Esophagus muscularis mucosa (tissue), 4 donors: ENCODE measurements around the gene MUC5B. TPM values are rescaled to one million over a fixed set of nuclear protein-coding genes. Genes with fewer than 3 reads are reported as not detected.
"Not testable (repeated sequence)": the region's sequence is repeated elsewhere in the genome, so short reads cannot be mapped to it uniquely, and the experiment has no call there.

Source experiments
- DNase-seq: peaks from one replicate; pipeline ENCODE4 v3.0.0-alpha.2; 2017; ENCODE audit errors: extremely low spot score
- H3K27ac ChIP-seq, 4 donors: fragments of 200-600 bp; sonication (generic); replicated peaks in 1 of 4; 1 replicate in 3 of 4; 2 replicates in 1 of 4; pipeline ENCODE4 v1.5.1; 2016 to 2019; ENCODE audit warnings: mild to moderate bottlenecking in 1 of 4
- H3K27me3 ChIP-seq, 4 donors: fragments of 200-600 bp; sonication (generic); one replicate each; pipeline versions ENCODE4 v1.5.1 to v1.6.0; 2016 to 2019
- H3K36me3 ChIP-seq, 4 donors: fragments of 200-600 bp; sonication (generic); one replicate each; pipeline ENCODE4 v1.5.1; 2016 to 2019
- H3K4me1 ChIP-seq, 4 donors: fragments of 200-600 bp; sonication (generic); one replicate each; pipeline ENCODE4 v1.5.1; 2016 to 2019
- H3K4me3 ChIP-seq, 4 donors: fragments of 200-600 bp; sonication (generic); 1 replicate in 2 of 4; 2 replicates in 2 of 4; pipeline ENCODE4 v1.5.1; 2016 to 2019; ENCODE audit warnings: mild to moderate bottlenecking in 4 of 4, moderate library complexity in 1 of 4
- H3K9me3 ChIP-seq, 4 donors: fragments of 200-600 bp; sonication (generic); 1 replicate in 3 of 4; 2 replicates in 1 of 4; pipeline ENCODE4 v1.5.1; 2016 to 2019
- EP300 ChIP-seq: sonication (generic); formaldehyde crosslinking; IDR thresholded peaks from one replicate; pipeline ENCODE4 v1.6.1; 2017; ENCODE audit warnings: antibody characterized with exemption
- POLR2A ChIP-seq: fragments of 450-650 bp; IDR thresholded peaks from one replicate; pipeline ENCODE4 v1.6.1; 2017; ENCODE audit warnings: antibody characterized with exemption, moderate library complexity, mild to moderate bottlenecking, low read depth
- POLR2AphosphoS5 ChIP-seq, 2 donors: sonication (generic); formaldehyde crosslinking; IDR thresholded peaks; one replicate each; pipeline ENCODE4 v1.6.1; 2017; ENCODE audit warnings: antibody characterized with exemption in 2 of 2
- WGBS: methylation state at CpG from one replicate; pipeline ENCODE4 v1.1.5; 2018; 5-methylcytosine and 5-hydroxymethylcytosine counted together
- intact Hi-C: fragments of 100-400 bp; cut with DNase I; formaldehyde crosslinking; loops from one replicate; pipeline ENCODE4 v1.15.1; 2023
- total RNA-seq, 4 donors: library from RNA; depleted of rRNA; stranded (reverse); fragments of >200 nt; gene quantifications; one replicate each; pipeline versions ENCODE4 v1.1.0 to v1.2.1, GENCODE V29; 2016
- TF ChIP-seq, protein P1 (sequence below), 3 experiments: fragments of 200-600 bp in 2 of 3; fragments of 450-650 bp in 1 of 3; sonication (generic) in 2 of 3; IDR thresholded peaks; one replicate each; pipeline ENCODE4 v1.5.1; 2017 to 2019; ENCODE audit warnings: antibody characterized with exemption in 3 of 3, mild to moderate bottlenecking in 2 of 3, moderate library complexity in 1 of 3

The MUC5B gene
- total RNA-seq, 4 donors from 2014 or later: under 0.01 to 0.45 (median 0.06) TPM; not detected in 1

GRCh38 chr11:1263010-1263409, 40.1 kb downstream of the MUC5B start:
- H3K27me3 ChIP-seq: no peaks in the 10 kb centered on the region
- H3K27ac ChIP-seq: peak overlapping the region; percentile 72 to 83 (median 78)
- TF ChIP-seq EP300 (no peak), POLR2A (no peak), POLR2AphosphoS5 (IDR thresholded peaks at IDR 0.05) (no peak)
- TF ChIP-seq, protein P1, sequence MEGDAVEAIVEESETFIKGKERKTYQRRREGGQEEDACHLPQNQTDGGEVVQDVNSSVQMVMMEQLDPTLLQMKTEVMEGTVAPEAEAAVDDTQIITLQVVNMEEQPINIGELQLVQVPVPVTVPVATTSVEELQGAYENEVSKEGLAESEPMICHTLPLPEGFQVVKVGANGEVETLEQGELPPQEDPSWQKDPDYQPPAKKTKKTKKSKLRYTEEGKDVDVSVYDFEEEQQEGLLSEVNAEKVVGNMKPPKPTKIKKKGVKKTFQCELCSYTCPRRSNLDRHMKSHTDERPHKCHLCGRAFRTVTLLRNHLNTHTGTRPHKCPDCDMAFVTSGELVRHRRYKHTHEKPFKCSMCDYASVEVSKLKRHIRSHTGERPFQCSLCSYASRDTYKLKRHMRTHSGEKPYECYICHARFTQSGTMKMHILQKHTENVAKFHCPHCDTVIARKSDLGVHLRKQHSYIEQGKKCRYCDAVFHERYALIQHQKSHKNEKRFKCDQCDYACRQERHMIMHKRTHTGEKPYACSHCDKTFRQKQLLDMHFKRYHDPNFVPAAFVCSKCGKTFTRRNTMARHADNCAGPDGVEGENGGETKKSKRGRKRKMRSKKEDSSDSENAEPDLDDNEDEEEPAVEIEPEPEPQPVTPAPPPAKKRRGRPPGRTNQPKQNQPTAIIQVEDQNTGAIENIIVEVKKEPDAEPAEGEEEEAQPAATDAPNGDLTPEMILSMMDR (IDR thresholded peaks at IDR 0.05): no peak
- WGBS: no CpG with 5 or more reads among the region's 7 CpGs
- no peak for DNase-seq
- no peaks in the 10 kb centered on the region for H3K36me3 ChIP-seq
- H3K9me3 ChIP-seq: no peaks in the 10 kb centered on the region
- peak overlapping the region; percentile 51 to 65 (median 52) for H3K4me3 ChIP-seq
- peaks cover 16 to 25% (median 23%) of the 10 kb centered on the region in 4 donors for H3K4me1 ChIP-seq
- intact Hi-C loops: loop anchor here (5.0 to 10.0 kb wide), 4 partner anchors 44 to 259 kb away; partner anchors contain the start of genes BRSK2 and TOLLIP

- WGBS: 17% methylated on average over 3 of the region's 3 CpGs
- H3K4me3 ChIP-seq, H3K36me3 ChIP-seq, H3K9me3 ChIP-seq, DNase-seq, H3K27me3 ChIP-seq: not testable (repeated sequence)
- H3K27ac ChIP-seq: peak overlapping the region in 3 of 4 donors; percentile 47 to 73 (median 54)
- intact Hi-C loops: loop anchor here (5.0 to 10.0 kb wide), 4 partner anchors 43 to 258 kb away; partner anchors contain the start of genes BRSK2 and TOLLIP
- TF ChIP-seq, protein P1 (IDR thresholded peaks at IDR 0.05): peak; percentile 46 to 64 (median 54)
- TF ChIP-seq POLR2AphosphoS5 (IDR thresholded peaks at IDR 0.05): peak in 1 of 2 donors; percentile 25
- peaks cover 16 to 25% (median 23%) of the 10 kb centered on the region in 4 donors for H3K4me1 ChIP-seq
Observed at GRCh38 chr11:1264444-1264843, 41.6 kb downstream of the MUC5B start.

GRCh38 chr11:1265480-1265879, 42.6 kb downstream of the MUC5B start:
- 98% methylated on average over 4 of the region's 4 CpGs for WGBS
- H3K4me1 ChIP-seq: peaks cover 16 to 24% (median 21%) of the 10 kb centered on the region in 4 donors
- H3K36me3 ChIP-seq, DNase-seq, H3K9me3 ChIP-seq, H3K4me3 ChIP-seq, H3K27me3 ChIP-seq, H3K27ac ChIP-seq: not testable (repeated sequence)
- intact Hi-C loops: loop anchor here (10.0 kb wide), 2 partner anchors 69 to 119 kb away; partner anchors contain the start of gene BRSK2

GRCh38 chr11:1266976-1267375, 44.1 kb downstream of the MUC5B start:
- H3K4me1 ChIP-seq: peaks cover 12 to 19% (median 17%) of the 10 kb centered on the region in 4 donors
- H3K36me3 ChIP-seq, H3K27ac ChIP-seq, H3K9me3 ChIP-seq, H3K4me3 ChIP-seq, DNase-seq, H3K27me3 ChIP-seq: not testable (repeated sequence)
- 92% methylated on average over 2 of the region's 2 CpGs for WGBS
- intact Hi-C loops: loop anchor here (10.0 kb wide), 2 partner anchors 68 to 118 kb away; partner anchors contain the start of gene BRSK2

- DNase-seq: no peak
- WGBS: 94% methylated on average over 9 of the region's 9 CpGs
- intact Hi-C loops: loop anchor here (10.0 kb wide), 2 partner anchors 67 to 117 kb away; partner anchors contain the start of gene BRSK2
- Histone ChIP-seq H3K4me3 (no peak overlapping the region), H3K4me1 (peaks cover 7 to 13% (median 13%) of the 10 kb centered on the region in 4 donors), H3K27ac (no peak overlapping the region), H3K9me3 (no peaks in the 10 kb centered on the region), H3K36me3 (peaks cover 0 to 15% (median 4%) of the 10 kb centered on the region in 4 donors), H3K27me3 (no peaks in the 10 kb centered on the region)
- TF ChIP-seq EP300: no peak
- TF ChIP-seq POLR2AphosphoS5 (IDR thresholded peaks at IDR 0.05): no peak
- TF ChIP-seq POLR2A: no peak
- TF ChIP-seq, protein P1 (IDR thresholded peaks at IDR 0.05): no peak
Observed at GRCh38 chr11:1267441-1268100, 44.7 kb downstream of the MUC5B start.
